ENCODE measurements around the gene PPP1R12C. TPM values are rescaled to one million over a fixed set of nuclear protein-coding genes. Genes with fewer than 3 reads are reported as not detected.

The PPP1R12C gene
- total RNA-seq, 1 experiment from 2014 or later = 227 TPM

GRCh38 chr19:55046975-55047622 is 70.3 kb downstream of the PPP1R12C start:
- no peak for DNase-seq (ENCODE audit: low spot score)

- DNase-seq (ENCODE audit: low spot score) = no peak
These were observed 72.4 kb downstream of the PPP1R12C start for GRCh38 chr19:55044771-55045716.

GRCh38 chr19:55044286-55044685 is 73.2 kb downstream of the PPP1R12C start:
- DNase-seq (ENCODE audit: low spot score) = no peak

GRCh38 chr19:55042688-55043087 is 74.7 kb downstream of the PPP1R12C start:
- no peak for DNase-seq (ENCODE audit: low spot score)

- DNase-seq (ENCODE audit: low spot score) = no peak
These were observed 75.1 kb downstream of the PPP1R12C start for GRCh38 chr19:55042344-55042678.

- no peak for DNase-seq (ENCODE audit: low spot score)
These were observed 75.7 kb downstream of the PPP1R12C start for GRCh38 chr19:55041627-55042343.

GRCh38 chr19:55041244-55041626 is 76.2 kb downstream of the PPP1R12C start:
- DNase-seq (ENCODE audit: low spot score) = no peak

Small RNA genes within 50 kb of the gene (small RNA-seq; reads per million reads assigned to genes)
- gene MIR7975 (0.50 reads per million), gene RF01210 (not detected)

Other genes starting within 250 kb of the PPP1R12C start
- gene FCAR, start 243.4 kb downstream of the PPP1R12C start, total RNA-seq (2014; rRNA removed; shearing (Covaris generic)) = not detected in 2 replicates
- not detected in 2 replicates for gene NCR1, start 211.5 kb downstream of the PPP1R12C start, total RNA-seq (2014; rRNA removed; shearing (Covaris generic))
- not detected in 2 replicates for gene NLRP7, start 170.1 kb downstream of the PPP1R12C start, total RNA-seq (2014; rRNA removed; shearing (Covaris generic))
- gene NLRP2, start 151.3 kb downstream of the PPP1R12C start, total RNA-seq (2014; rRNA removed; shearing (Covaris generic)) = not detected in 2 replicates
- 0.05 TPM in 1 of 2 replicates, not detected in the other for gene GP6, start 79.4 kb downstream of the PPP1R12C start, total RNA-seq (2014; rRNA removed; shearing (Covaris generic))
- gene RDH13, start 54.5 kb downstream of the PPP1R12C start, total RNA-seq (2014; rRNA removed; shearing (Covaris generic)) = 107 and 119 TPM in 2 replicates
- 543 and 612 TPM in 2 replicates for gene EPS8L1, start 41.8 kb downstream of the PPP1R12C start, total RNA-seq (2014; rRNA removed; shearing (Covaris generic))
- gene TNNT1, start 31.6 kb upstream of the PPP1R12C start, total RNA-seq (2014; rRNA removed; shearing (Covaris generic)) = 4.5 and 5.0 TPM in 2 replicates
- 11.1 and 20.3 TPM in 2 replicates for gene TNNI3, start 40.1 kb upstream of the PPP1R12C start, total RNA-seq (2014; rRNA removed; shearing (Covaris generic))
- gene DNAAF3, start 49.0 kb upstream of the PPP1R12C start, total RNA-seq (2014; rRNA removed; shearing (Covaris generic)) = 17.3 and 21.1 TPM in 2 replicates
- gene SYT5, start 62.7 kb upstream of the PPP1R12C start, total RNA-seq (2014; rRNA removed; shearing (Covaris generic)) = 0.71 and 1.5 TPM in 2 replicates
- gene PTPRH, start 91.9 kb upstream of the PPP1R12C start, total RNA-seq (2014; rRNA removed; shearing (Covaris generic)) = 87.1 and 103 TPM in 2 replicates
- gene TMEM86B, start 111.1 kb upstream of the PPP1R12C start, total RNA-seq (2014; rRNA removed; shearing (Covaris generic)) = 9.9 and 10.6 TPM in 2 replicates
- gene PPP6R1, start 141.4 kb upstream of the PPP1R12C start, total RNA-seq (2014; rRNA removed; shearing (Covaris generic)) = 111 and 131 TPM in 2 replicates
- 173 and 177 TPM in 2 replicates for gene HSPBP1, start 162.5 kb upstream of the PPP1R12C start, total RNA-seq (2014; rRNA removed; shearing (Covaris generic))
- gene BRSK1, start 166.4 kb upstream of the PPP1R12C start, total RNA-seq (2014; rRNA removed; shearing (Covaris generic)) = 0.37 and 1.9 TPM in 2 replicates
- 12.5 and 19.7 TPM in 2 replicates for gene TMEM150B, start 207.7 kb upstream of the PPP1R12C start, total RNA-seq (2014; rRNA removed; shearing (Covaris generic))
- gene KMT5C, start 222.2 kb upstream of the PPP1R12C start, total RNA-seq (2014; rRNA removed; shearing (Covaris generic)) = 86.3 and 96.2 TPM in 2 replicates
- gene COX6B2, start 237.1 kb upstream of the PPP1R12C start, total RNA-seq (2014; rRNA removed; shearing (Covaris generic)) = 0.92 and 2.7 TPM in 2 replicates
- gene GARIN5B, start 245.6 kb upstream of the PPP1R12C start, total RNA-seq (2014; rRNA removed; shearing (Covaris generic)) = not detected in 2 replicates